ENCODE data around the gene ZMIZ1. TPM values are rescaled to one million over a fixed set of nuclear protein-coding genes. Genes with fewer than 3 reads are reported as not detected.

The ZMIZ1 gene
- total RNA-seq, 1 donor from 2014 or later = 6.3 TPM

DNA sequence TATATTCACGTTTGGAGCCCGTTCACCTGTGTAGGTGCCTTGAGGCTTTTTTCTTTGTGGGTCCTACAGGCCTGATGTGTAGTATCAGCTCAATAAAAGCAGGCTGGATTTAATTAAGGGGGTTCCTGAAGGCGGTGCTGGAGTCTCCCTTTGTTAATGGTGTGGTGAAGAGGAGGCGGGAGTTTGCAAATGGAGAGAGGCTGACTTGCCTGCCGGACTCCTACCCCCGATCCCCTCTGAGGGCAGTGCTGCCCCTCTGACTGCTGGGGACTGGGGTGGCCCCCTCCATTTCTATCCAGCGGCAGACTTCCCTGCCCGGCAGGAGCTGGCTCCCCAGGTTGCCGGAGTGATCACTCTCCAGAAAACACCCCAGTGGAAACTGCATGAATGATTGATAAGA lies 45.1 kb downstream of the ZMIZ1 start:
- FAIRE-seq = no peak
- TF ChIP-seq, protein P1, sequence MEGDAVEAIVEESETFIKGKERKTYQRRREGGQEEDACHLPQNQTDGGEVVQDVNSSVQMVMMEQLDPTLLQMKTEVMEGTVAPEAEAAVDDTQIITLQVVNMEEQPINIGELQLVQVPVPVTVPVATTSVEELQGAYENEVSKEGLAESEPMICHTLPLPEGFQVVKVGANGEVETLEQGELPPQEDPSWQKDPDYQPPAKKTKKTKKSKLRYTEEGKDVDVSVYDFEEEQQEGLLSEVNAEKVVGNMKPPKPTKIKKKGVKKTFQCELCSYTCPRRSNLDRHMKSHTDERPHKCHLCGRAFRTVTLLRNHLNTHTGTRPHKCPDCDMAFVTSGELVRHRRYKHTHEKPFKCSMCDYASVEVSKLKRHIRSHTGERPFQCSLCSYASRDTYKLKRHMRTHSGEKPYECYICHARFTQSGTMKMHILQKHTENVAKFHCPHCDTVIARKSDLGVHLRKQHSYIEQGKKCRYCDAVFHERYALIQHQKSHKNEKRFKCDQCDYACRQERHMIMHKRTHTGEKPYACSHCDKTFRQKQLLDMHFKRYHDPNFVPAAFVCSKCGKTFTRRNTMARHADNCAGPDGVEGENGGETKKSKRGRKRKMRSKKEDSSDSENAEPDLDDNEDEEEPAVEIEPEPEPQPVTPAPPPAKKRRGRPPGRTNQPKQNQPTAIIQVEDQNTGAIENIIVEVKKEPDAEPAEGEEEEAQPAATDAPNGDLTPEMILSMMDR (IDR thresholded peaks at IDR 0.05; ENCODE audit: insufficient read depth, low read length, severe bottlenecking) = no peak
- DNase-seq (ENCODE audit: low read depth) = no peak
- Histone ChIP-seq H3K4me3 (ENCODE audit: low read depth, low read length) (no peak overlapping the region), H3K27me3 (ENCODE audit: control insufficient read depth, insufficient read depth, low read length) (no peaks in the 10 kb centered on the region), H3K36me3 (ENCODE audit: control insufficient read depth, insufficient read depth, low read length) (peaks cover 5% of the 10 kb centered on the region)

DNA sequence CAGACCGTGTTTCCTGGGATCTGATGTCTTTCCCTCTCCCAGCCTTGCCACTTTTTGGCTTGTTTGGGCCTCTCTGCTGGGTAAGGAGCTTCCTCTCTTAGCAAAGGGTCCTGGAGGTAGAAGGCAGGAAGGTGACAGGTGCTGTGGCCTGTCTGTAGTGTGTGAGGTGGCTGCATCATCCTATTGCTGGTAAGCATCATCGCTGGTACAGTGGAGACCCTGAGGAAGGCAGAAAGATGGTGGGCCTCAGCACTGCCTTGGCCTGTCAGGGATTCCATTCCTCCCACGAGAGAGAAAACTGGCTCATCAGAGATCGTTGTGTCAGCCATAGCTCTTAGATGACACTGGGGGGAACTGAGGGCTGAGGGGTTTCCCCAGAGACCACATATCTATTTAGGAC lies 46.5 kb downstream of the ZMIZ1 start:
- FAIRE-seq (no peak), DNase-seq (ENCODE audit: low read depth) (no peak)
- no peak overlapping the region for H3K4me3 ChIP-seq (ENCODE audit: low read depth, low read length)
- peaks cover 12% of the 10 kb centered on the region for H3K36me3 ChIP-seq (ENCODE audit: control insufficient read depth, insufficient read depth, low read length)
- TF ChIP-seq, protein P1 (IDR thresholded peaks at IDR 0.05; ENCODE audit: insufficient read depth, low read length, severe bottlenecking) = no peak
- H3K27me3 ChIP-seq (ENCODE audit: control insufficient read depth, insufficient read depth, low read length) = no peaks in the 10 kb centered on the region

DNA sequence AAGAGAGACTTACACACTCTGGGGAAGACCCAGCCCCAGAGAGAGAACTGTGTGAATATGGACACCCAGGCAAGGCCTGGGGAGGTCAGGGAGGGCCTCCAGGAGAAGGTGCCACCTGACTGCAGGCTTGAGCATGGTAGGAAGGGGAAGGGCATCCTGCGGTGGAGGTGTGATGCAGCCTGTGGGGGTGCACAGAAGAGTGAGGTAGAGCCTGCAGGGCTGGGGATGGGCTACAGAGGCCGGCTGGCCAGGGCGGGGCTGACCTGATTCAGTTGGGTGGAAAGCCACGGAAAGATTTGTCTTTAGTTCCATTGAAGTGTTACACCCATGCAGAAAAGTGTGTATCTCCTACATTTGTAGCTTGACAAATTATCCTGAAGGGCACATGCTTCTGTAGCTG lies 47.6 kb downstream of the ZMIZ1 start:
- peaks cover 17% of the 10 kb centered on the region for H3K36me3 ChIP-seq (ENCODE audit: control insufficient read depth, insufficient read depth, low read length)

DNA sequence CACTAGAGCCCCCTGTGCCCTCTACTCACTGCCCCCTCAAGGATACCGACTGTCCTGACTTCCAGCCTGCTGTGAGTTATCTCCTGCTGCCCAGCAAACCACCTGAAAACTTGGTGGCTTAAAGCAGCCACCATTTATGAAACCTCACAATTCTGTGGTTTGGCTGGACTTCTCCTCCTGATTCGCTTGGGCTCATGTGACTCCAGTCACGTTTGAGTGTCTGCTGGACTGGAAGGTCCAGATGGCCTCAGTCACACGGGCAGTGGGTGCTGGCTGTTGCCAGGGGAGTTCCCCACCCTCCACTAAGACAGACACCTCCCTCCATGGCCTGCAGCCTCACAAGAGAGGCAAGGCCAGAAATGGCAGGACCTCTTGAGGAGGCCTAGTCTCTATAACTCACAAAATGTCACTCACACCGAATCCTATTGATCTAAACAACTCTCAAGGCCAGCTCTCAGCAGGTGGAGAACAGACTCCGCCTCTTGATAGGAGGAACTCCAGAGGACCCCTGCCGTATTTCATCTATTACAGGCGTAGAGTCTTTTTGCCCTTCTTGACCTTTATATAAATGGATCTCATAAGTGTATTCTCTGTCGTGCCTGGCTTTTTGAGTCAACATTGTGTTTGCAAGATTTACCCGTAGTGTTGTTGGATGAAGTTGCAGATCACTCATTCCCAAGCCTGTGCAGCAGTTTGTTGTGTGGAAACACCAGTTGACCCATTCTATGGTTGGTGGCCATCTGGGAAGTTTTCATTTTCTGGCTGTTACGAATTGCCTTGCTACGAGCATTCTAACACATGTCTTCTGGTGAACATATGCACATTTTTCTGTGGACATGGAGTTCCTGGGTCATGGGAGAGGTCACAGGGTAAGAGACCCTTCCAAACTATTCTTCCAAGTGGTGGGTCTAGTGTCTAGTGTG lies 48.3 kb downstream of the ZMIZ1 start:
- no peaks in the 10 kb centered on the region for H3K27me3 ChIP-seq (ENCODE audit: control insufficient read depth, insufficient read depth, low read length)
- H3K4me3 ChIP-seq (ENCODE audit: low read depth, low read length) = no peak overlapping the region
- FAIRE-seq (no peak), DNase-seq (ENCODE audit: low read depth) (no peak)
- peaks cover 22% of the 10 kb centered on the region for H3K36me3 ChIP-seq (ENCODE audit: control insufficient read depth, insufficient read depth, low read length)
- TF ChIP-seq, protein P1 (IDR thresholded peaks at IDR 0.05; ENCODE audit: insufficient read depth, low read length, severe bottlenecking) = no peak

More for the DNA sequence above, 47.6 kb downstream of the ZMIZ1 start:
- H3K27me3 ChIP-seq (ENCODE audit: control insufficient read depth, insufficient read depth, low read length) = no peaks in the 10 kb centered on the region
- DNase-seq (ENCODE audit: low read depth) (no peak), FAIRE-seq (no peak)
- H3K4me3 ChIP-seq (ENCODE audit: low read depth, low read length) = no peak overlapping the region
- TF ChIP-seq, protein P1 (IDR thresholded peaks at IDR 0.05; ENCODE audit: insufficient read depth, low read length, severe bottlenecking) = no peak

DNA sequence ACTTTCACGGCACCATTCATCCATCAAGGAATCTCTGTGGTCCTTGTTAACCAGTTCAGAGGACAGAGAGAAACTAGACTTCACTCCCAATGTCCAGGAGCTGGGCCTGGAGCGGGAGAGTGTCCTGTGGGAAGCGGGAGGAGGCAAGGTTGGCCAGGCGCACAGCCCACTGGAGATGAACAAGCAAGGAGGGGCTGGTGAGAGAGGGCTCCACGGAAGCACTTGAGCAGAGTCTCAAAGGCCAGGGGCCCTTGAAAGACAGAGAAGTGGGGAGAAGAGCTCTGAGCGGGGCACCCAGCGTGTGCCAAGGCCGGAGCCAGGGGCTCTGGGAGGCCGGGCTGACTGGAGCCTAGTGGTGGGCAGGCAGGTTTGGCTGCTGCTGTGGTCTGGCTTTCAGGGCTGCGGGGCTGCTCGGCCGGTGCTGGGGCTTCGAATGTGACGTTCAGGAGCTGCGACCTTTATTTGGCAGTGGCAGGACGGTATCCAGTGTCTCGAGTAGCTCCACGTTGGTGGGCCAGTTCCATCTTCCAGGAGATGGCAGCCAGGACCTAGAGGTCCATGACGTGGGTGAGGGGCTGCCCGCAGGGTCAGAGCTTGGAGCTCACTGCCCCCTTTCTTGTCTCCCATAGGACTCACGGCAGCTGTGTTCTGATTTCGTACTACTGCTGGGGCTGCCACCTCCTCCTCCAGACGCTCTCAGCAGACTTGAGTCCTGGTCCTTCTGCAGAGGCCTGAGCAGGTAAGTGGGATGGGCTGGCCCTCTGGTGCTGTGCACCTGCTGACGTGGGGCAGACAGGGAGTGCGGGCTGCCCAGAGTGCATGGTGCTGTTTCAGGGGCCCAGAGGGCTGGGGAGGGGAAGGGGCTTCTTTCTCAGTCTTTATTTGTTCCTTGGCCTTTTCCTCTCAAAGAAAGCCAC lies 49.8 kb downstream of the ZMIZ1 start:
- H3K4me3 ChIP-seq (ENCODE audit: low read depth, low read length) = no peak overlapping the region
- no peak for DNase-seq (ENCODE audit: low read depth)
- FAIRE-seq = peak; percentile 36
- H3K36me3 ChIP-seq (ENCODE audit: control insufficient read depth, insufficient read depth, low read length) = peaks cover 24% of the 10 kb centered on the region
- H3K27me3 ChIP-seq (ENCODE audit: control insufficient read depth, insufficient read depth, low read length) = no peaks in the 10 kb centered on the region
- TF ChIP-seq, protein P1 (IDR thresholded peaks at IDR 0.05; ENCODE audit: insufficient read depth, low read length, severe bottlenecking) = no peak

Measured in bronchial epithelial cell (primary cell).